Lung (tissue), 12 donors: ENCODE measurements around the gene CDC123. TPM values are rescaled to one million over a fixed set of nuclear protein-coding genes. Genes with fewer than 3 reads are reported as not detected.
"Not testable (repeated sequence)": the region's sequence is repeated elsewhere in the genome, so short reads cannot be mapped to it uniquely, and the experiment has no call there.

Source experiments
- ATAC-seq: fragments of 200-7000 bp; cut with Tn5 transposase; one replicate; pipeline ENCODE4 v1.9.1; 2020; ENCODE audit warnings: moderate number of reproducible peaks; ENCODE audit not compliant: insufficient read depth, low FRiP score
- DNase-seq, 3 donors: peaks; one replicate each; pipeline ENCODE4 v3.0.0-alpha.2; 2013 to 2017
- H3K27ac ChIP-seq, 2 donors: one replicate each; pipeline ENCODE4 v1.5.1; 2013; ENCODE audit warnings: mild to moderate bottlenecking in 2 of 2, moderate library complexity in 2 of 2, control low read depth in 1 of 2, inconsistent platforms in 1 of 2, low read depth in 1 of 2, low read length in 1 of 2
- H3K27me3 ChIP-seq, 3 donors: one replicate each; pipeline ENCODE4 v1.5.1; 2013; ENCODE audit warnings: low read length in 2 of 3; ENCODE audit not compliant: control insufficient read depth in 3 of 3, insufficient read depth in 3 of 3
- H3K36me3 ChIP-seq, 4 donors: one replicate each; pipeline ENCODE4 v1.5.1; 2013; ENCODE audit warnings: low read length in 4 of 4, mild to moderate bottlenecking in 1 of 4, moderate library complexity in 1 of 4; ENCODE audit not compliant: control insufficient read depth in 4 of 4, insufficient read depth in 4 of 4
- H3K4me1 ChIP-seq, 5 donors: one replicate each; pipeline ENCODE4 v1.5.1; 2013; ENCODE audit warnings: low read length in 5 of 5, mild to moderate bottlenecking in 2 of 5, moderate library complexity in 1 of 5; ENCODE audit not compliant: control insufficient read depth in 5 of 5, insufficient read depth in 5 of 5
- H3K4me3 ChIP-seq: one replicate; pipeline ENCODE4 v1.5.1; 2013; ENCODE audit warnings: mild to moderate bottlenecking, control low read depth, moderate library complexity
- H3K9ac ChIP-seq, 2 donors: one replicate each; pipeline ENCODE4 v1.5.1; 2013; ENCODE audit warnings: low read length in 2 of 2, control low read depth in 1 of 2; ENCODE audit not compliant: insufficient read depth in 1 of 2
- H3K9me3 ChIP-seq, 4 donors: one replicate each; pipeline ENCODE4 v1.5.1; 2013; ENCODE audit warnings: low read length in 3 of 4, mild to moderate bottlenecking in 1 of 4, moderate library complexity in 1 of 4; ENCODE audit not compliant: control insufficient read depth in 4 of 4, insufficient read depth in 3 of 4
- CTCF ChIP-seq: IDR thresholded peaks from 2 replicates; pipeline ENCODE4 v1.5.1; 2012; ENCODE audit warnings: mild to moderate bottlenecking; ENCODE audit errors: control extremely low read depth, extremely low read depth
- WGBS, 2 donors: extraction: QIAGEN DNeasy Blood & Tissue Kit; methylation state at CpG; one replicate each; pipeline ENCODE4 v1.1.7; 2013; 5-methylcytosine and 5-hydroxymethylcytosine counted together
- polyA plus RNA-seq, 2 donors: library from polyadenylated mRNA; stranded (reverse); fragments of 200-250 nt; gene quantifications; one replicate each; pipeline ENCODE4 v1.2.1, GENCODE V29; 2013
- total RNA-seq, 2 donors: library from RNA; depleted of rRNA in 1 of 2; stranded (reverse); fragments of >200 nt in 1 of 2; gene quantifications; one replicate each; pipeline ENCODE4 v1.2.1, GENCODE V29; 2014 to 2021
- donor health status: control.
- donor health status: control.
- donor health status: Bipolar disorder and iron deficiency.
- donor health status: healthy.
- donor health status: DM: yes; HTN: yes; CAD: no.

Gene CDC123
- total and polyA plus RNA-seq, 4 donors, result 25.8 to 74.8 (median 54.4) TPM

- Histone ChIP-seq H3K9ac (no peak overlapping the region), H3K36me3 (peaks cover 9 to 22% (median 21%) of the 10 kb centered on the region in 4 donors), H3K4me3 (no peak overlapping the region), H3K27me3 (no peaks in the 10 kb centered on the region), H3K27ac (no peak overlapping the region), H3K9me3 (no peaks in the 10 kb centered on the region), H3K4me1 (peaks cover 0 to 5% (median 0%) of the 10 kb centered on the region in 5 donors)
- no peak for ATAC-seq
- TF ChIP-seq CTCF, result no peak
- no peak for DNase-seq
- WGBS, 2 donors, result 37 to 80% methylated on average over 8 of the region's 8 CpGs
These were observed 23.0 kb downstream of the CDC123 start for GRCh38 chr10:12218991-12219390.

DNA sequence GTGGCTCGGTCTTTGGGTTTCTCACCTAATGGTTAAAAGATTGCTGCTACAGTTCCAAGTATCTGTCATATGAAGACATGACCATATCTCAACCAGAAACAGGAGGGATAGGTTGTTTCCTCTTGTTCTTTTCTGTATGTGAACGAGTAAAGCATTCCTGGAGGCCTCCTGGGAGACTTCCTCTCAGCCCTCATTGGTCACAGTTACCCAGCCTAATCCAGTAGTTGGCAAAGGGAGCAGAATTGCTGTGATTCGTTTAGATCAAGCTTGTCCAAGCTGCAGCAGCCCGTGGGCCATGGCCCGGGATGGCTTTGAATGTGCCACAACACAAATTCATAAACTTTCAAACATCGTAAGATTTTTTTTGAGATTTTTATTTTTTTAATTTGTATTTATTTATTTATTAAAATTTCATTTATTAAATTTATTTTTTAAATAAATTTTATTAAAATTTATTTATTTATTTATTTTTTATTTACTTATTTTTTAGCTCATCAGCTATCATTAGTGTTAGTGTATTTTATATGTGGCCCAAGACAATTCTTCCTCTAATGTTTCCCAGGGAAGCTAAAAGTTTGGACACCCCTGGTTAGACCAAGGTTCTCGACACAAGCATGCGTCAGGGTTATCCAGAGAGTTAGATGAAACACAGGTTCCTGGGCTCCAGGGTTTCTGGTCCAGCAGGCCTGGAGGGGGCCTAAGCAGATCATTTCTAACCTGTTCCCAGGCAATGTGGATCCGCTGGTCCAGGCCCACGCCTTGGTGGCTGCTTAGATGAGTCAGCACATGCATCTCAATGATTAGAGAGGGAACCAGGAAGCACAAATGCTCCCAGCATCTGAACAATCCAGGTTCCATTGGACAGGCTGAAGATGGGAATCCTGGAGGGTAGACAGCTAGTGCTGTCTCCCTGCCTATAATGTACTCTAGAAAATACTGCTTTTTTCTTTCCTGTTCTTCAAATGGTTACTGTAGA is 25.6 kb downstream of the CDC123 start:
- ATAC-seq (no peak), DNase-seq (no peak)
- H3K27ac ChIP-seq, result peak overlapping the region in 1 of 2 donors; percentile 47
- no peaks in the 10 kb centered on the region for H3K9me3 ChIP-seq
- H3K36me3 ChIP-seq, result peaks cover 9 to 27% (median 18%) of the 10 kb centered on the region in 4 donors
- TF ChIP-seq CTCF, result no peak
- no peak overlapping the region for H3K9ac ChIP-seq
- WGBS, 2 donors, result 88 to 91% methylated on average over 10 of the region's 10 CpGs
- H3K4me1 ChIP-seq, result peaks cover 0 to 5% (median 0%) of the 10 kb centered on the region in 5 donors
- no peak overlapping the region for H3K4me3 ChIP-seq
- no peaks in the 10 kb centered on the region for H3K27me3 ChIP-seq

DNA sequence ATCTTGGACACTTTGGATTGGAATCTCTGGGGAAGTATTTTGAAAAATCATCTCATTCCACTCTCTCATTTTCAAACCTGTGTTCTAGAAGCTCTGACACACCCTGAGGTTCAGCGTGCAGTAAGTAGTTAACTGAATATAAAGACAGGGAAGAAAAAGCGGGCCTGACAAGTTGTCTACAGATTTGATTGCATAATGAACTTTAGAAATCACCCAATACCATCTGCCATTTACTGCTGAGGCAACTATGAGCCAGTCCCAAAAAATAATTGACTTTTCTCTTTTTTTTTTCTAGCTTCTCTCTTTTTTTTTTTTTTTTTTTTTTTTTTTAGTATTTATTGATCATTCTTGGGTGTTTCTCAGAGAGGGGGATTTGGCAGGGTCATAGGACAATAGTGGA is 29.5 kb downstream of the CDC123 start:
- DNase-seq (no peak), ATAC-seq (no peak)
- 45 to 79% methylated on average over 2 of the region's 2 CpGs for WGBS, 2 donors
- Histone ChIP-seq H3K9ac (no peak overlapping the region), H3K27me3 (no peaks in the 10 kb centered on the region), H3K4me3 (no peak overlapping the region), H3K4me1 (peaks cover 0 to 2% (median 0%) of the 10 kb centered on the region in 5 donors), H3K27ac (no peak overlapping the region), H3K9me3 (no peaks in the 10 kb centered on the region), H3K36me3 (peaks cover 3 to 18% (median 9%) of the 10 kb centered on the region in 4 donors)
- TF ChIP-seq CTCF, result no peak

DNA sequence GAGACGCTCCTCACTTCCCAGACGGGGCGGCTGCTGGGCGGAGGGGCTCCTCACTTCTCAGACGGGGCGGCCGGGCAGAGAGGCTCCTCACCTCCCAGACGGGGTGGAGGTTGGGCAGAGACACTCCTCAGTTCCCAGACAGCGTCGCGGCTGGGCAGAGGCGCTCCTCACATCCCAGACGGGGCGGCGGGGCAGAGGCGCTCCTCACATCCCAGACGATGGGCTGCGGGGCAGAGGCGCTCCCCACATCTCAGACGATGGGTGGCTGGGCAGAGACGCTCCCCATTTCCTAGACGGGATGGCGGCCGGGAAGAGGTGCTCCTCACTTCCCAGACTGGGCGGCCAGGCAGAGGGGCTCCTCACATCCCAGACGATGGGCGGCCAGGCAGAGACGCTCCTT is 30.4 kb downstream of the CDC123 start:
- not testable (repeated sequence) for DNase-seq, H3K4me3 ChIP-seq, H3K9ac ChIP-seq, ATAC-seq, H3K27me3 ChIP-seq, H3K4me1 ChIP-seq, H3K9me3 ChIP-seq, H3K27ac ChIP-seq
- H3K36me3 ChIP-seq, result peaks cover 3 to 19% (median 9%) of the 10 kb centered on the region in 4 donors
- WGBS, 2 donors, result 94 to 97% methylated on average over 28 of the region's 28 CpGs
